Urothelium cell line (cell line): Measurements from ENCODE around the gene CDC37.

Source experiments
- DNase-seq: peaks from one replicate; pipeline ENCODE4 v3.0.0; 2011; ENCODE audit warnings: low spot score, mixed read lengths
- FAIRE-seq: peaks from 2 replicates; lab custom pipeline; 2011; peaks lifted over from hg19 to GRCh38; lab: Jason Lieb, UNC

The CDC37 gene

DNA sequence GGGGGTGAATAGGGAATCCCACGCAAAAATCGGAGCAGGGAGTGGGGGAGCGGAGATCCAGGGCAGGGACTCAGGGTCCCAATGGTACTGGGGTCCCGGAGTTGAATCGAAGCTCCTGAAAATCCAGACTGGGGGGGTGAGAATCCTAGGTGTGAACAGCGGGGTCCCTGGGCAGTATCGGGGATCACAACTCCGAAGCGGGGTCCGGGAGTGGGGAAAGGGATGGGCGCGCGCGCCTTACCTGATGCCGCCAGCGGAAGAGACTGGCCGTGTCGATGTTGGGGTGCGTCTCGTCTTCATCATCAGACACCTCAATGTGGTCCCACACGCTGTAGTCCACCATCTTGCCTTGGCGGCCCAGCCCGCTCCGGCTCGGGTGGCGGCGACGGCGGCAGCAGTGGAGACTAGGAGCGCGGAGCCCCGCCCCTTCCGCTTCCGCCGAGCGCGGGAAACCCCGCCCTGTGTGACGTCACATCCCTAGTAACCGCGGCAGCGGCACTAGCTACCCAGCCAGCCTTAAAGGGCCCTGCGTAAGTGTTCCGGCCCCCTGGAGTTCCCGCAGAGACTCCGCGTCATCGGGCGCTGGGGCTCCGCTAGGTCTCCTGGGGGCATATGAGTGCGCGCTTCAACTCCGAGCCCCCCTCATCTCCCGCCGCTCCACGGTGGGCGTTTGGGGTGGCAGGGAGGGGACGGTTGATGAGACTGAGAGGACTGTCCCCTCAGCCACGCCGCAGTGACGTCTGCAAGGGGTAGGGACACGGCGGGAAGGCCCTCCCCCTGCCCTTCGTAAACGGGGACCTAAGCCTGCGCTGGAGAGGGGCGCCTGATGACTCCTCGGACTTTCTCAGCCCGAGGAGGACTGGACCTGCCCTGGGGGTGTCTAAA is at the start of gene CDC37:
Gene CDC37, minus strand, starts transcription at position 406 of the 885 bp plus-strand sequence. Its CDS starts 63 bp downstream, at position 343.
- peak; percentile 96 for DNase-seq
- no peak for FAIRE-seq

DNA sequence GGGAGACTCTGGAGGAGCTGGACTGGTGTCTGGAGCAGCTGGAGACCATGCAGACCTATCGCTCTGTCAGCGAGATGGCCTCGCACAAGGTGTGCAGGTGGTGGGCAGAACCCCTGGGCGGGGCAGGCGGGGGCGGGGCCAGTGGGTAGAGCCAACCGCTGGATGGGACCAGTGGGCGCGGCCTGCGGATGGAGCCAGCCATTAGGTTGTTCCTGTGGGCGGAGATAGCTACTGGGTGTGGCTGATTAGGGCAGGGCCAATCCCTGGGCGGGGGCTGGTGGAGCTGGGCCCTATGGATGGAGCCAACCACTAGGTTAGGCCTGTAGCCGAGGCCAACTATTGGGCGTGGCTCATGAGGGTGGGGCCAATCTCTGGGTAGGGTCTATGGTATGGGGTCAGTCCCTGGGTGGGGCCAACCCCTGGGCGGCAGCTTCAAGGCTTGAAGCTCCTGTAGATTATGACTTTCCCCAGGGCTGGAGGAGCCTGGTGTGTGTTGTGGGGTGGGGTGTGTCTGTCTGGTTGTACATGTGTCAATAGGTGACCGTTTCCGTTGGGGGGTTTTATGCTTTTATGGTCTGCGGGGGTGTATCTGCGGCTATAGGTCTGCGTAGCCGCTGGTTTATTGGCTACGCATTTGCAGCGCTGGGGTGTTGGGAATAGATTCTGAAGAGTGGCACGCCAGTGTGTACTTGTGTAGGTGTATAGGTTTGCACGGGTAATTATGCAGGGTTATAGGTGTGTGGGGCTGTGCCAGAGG is 47.7 kb upstream of the CDC37 start:
- FAIRE-seq (no peak), DNase-seq (no peak)

DNA sequence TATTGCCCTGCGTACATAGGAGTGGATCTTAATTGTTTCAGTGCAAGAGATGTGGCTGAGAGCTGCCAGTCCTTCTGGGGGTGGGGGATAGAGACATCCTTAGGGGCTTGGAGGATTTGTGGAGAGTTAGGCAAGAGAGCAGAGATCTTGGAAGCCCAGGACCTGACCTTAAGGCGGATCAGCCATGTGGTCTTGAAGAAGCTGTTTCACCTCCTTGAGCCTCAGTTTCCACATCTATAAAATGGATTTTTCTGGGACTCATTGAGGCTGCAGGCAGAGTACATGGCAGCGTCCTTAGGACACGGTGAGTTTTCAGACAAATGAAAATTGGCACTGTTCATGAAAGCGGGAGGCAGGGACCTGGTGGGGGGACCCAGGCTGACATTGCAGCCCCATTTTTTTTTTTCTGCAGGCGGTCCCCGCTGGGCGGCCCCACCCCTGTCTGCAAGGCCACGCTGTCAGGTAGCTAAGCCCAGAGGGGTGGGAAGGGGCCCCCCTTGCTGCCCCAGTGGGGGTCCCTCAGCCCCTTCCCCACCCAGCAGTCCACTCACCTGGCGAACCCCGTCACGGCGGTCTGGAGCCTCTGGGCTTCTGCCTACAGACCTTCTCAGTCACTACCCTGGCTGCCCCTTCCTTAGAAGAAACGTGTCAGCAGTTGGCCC is 47.0 kb upstream of the CDC37 start:
- DNase-seq (no peak), FAIRE-seq (no peak)

DNA sequence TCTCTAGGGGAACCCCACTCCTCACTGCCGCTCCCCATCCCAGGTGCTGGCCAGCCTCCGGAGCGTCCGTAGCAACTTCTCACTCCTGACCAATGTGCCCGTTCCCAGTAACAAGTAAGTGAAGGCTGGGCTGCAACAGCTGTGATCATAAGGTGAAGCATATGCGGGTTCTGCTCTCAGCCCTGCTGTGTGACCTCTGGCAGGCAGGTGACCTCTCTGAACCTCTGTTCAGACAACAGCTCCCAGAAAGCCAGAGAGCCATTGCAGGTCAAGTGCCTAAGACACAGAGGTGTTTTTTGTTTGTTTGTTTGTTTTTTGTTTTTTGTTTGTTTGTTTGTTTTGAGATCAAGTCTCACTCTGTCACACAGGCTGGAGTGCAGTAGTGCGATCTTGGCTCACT is 45.7 kb upstream of the CDC37 start:
- FAIRE-seq (no peak), DNase-seq (no peak)

DNA sequence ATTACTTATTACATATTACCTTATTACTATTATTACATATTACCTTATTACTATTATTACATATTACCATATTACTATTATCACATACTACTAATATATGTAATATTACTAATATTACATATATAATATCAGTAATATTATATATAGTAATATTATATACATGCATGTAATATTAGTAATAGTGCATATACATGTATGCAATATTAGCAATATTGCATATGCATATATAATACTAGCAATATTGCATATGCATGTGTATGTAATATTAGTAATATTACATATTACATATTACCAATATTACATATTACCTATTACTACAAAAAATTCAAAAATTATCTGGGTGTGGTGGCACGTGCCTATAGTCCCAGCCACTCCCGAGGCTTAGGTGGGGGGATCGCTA is 39.4 kb upstream of the CDC37 start:
- no peak for DNase-seq
- no peak for FAIRE-seq

DNA sequence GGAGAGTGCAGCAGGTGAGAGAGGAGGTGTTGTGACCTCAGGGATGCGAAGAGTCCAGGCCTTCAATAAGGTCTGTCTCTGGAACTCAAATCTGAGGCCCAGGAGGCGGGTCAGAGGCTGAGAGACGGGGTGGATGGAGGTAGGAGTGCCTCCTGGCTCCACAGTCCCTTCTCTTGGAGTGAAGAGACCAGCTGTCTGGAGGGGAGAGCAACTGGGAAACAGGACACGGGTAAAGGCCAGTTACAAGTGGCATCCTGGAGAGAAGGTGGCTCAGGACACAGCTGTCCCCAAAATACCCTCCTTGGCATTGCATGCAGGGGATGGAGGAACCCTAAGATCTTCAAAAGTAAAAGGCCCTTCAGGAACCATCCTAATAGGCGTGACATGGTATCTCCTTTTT is 36.2 kb upstream of the CDC37 start:
- no peak for DNase-seq
- no peak for FAIRE-seq

DNA sequence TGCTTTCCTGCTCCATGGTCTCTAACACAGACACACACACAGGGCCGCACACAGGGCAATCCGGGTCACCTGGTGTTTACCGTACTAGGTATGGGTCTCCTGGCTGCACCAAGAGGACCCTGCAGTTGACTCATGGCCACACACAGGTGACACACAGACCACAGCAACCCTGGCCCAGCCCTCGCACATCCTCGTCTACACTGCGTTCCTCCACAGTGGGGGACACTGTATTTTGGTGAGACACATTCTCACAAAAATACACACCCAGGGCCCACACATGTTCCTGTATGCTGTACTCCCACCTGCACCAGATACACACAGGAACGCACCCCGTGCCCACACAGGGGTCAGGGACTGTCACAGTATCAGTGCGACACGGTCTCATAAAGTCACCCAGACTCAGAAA is 29.8 kb upstream of the CDC37 start:
- DNase-seq (no peak), FAIRE-seq (no peak)

DNA sequence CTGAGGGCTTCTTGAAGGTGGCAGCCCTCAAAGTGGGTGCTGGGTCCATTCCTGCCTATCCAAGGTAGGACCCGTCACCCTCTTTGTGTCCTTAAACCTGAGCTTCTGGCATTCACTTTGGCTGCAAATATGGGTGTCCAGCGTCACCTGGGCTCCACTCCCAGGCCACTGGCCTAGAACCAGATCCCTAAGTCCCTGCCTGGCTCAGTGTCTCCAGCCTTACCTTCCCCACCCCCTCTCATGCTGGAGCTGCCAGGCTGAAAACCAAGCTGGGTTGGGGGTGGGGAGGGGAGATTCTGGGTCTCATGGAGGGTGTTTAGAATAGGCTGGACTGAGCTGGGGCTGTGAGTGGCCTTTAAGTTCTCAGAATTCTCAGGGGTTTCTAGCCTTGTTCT is 29.4 kb upstream of the CDC37 start:
- DNase-seq: no peak
- FAIRE-seq: no peak

DNA sequence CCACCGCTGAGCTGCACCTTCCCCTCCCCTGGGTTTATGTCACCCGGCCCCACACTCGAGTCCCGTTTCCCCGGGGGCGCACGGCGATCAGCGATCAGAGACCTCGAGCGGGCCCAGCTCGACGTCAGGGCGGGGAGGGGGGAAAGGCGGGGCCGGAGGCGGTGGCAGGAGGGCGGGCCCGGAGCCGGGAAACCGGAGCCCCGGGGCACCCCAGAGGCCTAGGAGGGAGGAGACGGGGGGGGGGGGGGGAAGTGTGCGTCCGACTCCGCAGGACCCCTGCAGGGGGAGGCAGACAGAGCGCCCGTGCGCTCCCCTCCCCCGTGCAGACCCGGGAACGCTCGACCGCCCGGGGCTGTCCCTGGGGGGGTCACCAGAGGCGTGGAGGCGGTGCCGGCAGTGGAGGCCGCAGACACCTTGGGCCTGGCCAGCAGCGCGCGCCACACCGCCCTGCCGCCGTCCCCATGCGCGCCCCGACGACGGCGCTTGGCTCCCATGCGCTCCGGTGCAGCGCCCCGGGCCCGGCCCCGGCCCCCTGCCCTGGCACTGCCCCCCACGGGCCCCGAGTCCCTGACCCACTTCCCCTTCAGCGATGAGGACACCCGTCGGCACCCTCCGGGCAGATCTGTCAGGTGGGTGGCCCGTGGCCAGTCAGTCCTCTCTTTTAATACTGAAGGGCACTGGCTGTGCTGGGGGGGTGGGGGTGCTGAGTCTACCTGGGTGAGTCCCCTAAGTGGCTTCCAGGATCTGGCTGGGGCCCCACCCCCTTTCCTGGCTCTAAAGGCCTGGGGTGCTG is 28.8 kb upstream of the CDC37 start:
- FAIRE-seq: no peak
- DNase-seq: peak; percentile 41

DNA sequence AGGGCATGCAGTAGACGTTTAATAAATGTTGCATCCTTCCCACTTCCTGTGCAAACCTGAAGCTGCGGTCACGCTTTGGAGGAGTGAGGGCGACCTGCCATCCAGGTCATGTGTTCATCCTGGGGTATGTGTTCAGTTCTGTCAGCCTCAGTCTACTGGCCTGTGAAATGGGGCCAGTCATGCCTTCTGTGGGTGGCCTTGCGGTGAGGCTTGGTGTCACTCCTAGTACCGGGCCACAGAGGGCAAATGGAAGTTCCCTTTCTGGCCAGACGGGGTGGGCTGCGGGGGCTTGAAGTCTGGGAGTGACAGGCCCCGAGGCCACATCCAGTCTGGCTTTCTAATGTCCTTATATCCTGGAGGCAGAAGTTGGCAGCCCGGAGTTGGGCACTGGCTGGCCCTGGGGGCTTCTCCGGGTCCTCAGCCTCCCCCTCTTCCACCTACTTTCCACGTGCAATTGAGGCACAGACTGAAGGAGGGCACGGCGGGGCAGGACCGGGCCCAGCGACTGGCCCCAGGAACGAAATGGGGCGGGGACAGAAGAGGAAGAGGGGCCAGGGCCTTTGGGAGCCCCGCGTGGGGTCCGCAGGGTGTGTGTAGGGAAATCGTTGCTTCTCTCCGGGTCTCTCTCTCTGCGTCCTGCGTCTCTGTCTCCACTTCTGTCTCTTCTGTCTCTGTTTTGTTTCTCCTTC is 28.1 kb upstream of the CDC37 start:
- FAIRE-seq (peak; percentile 20), DNase-seq (no peak)

DNA sequence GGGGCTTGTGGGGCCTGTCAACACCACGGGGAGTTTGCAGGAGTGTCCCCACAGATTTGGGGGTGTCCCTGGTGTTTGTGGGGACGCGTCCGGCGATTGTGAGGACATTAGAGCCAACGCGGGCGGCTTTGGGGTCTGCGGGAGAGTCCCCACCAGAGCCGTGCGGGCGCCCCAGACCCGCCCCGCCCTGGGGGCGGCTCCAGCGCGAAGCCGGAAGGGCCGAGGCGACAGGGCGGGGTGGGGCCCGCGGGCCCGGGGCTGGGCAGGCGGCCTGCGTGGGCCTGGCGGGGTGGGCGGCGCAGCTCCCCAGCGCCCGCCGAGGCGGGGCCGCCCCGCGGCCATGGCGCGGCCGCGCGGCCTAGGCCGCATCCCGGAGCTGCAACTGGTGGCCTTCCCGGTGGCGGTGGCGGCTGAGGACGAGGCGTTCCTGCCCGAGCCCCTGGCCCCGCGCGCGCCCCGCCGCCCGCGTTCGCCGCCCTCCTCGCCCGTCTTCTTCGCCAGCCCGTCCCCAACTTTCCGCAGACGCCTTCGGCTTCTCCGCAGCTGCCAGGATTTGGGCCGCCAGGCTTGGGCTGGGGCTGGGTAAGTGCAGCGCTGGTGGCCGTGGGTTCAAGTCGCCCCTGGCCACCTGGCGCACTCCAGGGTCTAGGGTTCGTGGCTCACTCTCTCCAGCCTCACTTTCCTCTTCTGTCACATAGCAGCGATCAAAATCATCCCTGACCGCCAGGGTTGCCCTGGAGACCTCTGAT is 27.3 kb upstream of the CDC37 start:
- no peak for FAIRE-seq
- DNase-seq: peak; percentile 81

DNA sequence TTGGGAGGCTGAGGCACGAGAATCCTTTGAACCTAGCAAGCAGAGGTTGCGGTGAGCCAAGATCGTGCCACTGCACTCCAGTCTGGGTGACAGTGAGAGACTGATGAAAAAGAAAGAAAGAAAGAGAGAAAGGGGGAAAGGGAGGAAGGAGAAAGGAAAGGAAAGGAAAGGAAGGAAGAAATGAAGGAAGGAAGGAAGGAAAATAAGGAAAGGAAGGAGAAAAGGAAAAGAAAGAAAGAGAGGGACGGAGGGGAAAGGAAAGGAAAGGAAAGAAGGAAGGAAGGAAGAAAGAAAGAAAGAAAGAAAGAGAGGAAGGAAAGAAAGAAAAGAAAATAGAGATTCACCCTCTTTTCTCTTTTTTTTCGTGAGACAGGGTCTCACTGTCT is 25.6 kb upstream of the CDC37 start:
- FAIRE-seq (no peak), DNase-seq (no peak)

DNA sequence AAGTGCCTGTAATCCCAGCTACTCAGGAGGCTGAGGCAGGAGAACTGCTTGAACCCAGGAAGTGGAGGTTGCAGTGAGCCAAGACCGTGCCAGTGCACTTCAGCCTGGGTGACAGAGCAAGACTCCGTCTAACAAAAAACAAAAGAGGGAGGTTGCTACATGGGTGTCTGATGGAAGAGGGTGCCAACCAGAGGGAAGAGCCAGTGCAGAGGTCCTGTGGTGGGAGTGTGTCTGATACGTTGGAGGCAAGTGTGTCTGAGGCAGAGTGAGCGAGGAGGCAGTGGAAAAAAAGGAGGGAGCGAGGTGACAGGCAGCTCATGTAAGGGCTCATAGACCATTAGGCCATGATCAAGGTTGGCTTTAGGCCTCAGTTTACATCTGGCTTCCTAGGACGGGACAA is 23.8 kb upstream of the CDC37 start:
- FAIRE-seq (no peak), DNase-seq (no peak)

DNA sequence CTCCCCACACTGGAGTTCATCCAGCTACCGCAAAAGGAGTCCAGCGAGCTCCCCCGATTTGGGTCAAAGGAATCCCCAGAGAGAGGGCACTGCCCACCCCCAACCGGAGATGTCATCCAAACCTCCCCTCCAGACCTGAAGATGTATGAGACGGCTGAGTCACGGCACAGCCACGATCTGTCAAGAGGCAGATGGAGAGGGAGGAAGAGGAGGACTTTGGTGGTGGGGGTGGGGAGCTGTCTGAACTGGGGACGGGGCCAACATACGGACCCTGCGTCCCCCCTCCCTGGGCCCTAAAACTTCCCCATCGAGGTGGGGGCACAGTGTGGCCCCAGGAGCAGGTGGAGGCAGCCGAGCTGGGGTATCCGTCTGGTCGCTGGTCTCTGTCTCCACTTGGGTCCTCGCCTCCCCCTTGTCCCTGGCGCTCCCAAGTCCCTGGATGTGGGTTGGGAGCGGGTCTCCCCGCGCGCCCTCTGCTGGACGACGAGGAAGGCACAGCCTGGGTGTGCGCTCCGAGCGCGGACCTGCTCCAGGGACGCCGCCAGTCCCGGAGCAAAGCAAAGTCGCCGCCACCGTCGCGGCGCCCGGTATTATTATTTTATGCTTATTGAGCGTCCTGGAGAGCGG is 20.8 kb upstream of the CDC37 start:
- peak; percentile 88 for DNase-seq
- no peak for FAIRE-seq

DNA sequence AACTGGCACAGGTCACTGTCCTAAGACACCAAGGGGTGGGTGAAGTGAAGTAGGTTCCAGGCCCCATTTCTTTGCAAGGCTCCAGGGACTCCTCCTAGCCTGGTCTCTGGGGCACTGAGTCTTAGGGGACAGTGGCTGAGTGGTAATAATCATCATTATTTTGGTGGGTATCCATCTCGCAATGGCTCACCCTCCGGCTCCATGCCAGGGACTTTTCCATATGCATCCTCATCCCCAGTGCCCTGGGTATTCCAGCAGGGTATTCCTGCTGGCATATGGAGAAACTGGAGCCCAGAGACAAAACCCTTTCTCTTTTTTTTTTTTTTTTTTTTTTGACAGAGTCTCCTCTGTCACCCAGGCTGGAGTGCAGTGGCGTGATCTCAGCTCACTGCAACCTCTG is 19.5 kb upstream of the CDC37 start:
- no peak for DNase-seq
- FAIRE-seq: no peak

DNA sequence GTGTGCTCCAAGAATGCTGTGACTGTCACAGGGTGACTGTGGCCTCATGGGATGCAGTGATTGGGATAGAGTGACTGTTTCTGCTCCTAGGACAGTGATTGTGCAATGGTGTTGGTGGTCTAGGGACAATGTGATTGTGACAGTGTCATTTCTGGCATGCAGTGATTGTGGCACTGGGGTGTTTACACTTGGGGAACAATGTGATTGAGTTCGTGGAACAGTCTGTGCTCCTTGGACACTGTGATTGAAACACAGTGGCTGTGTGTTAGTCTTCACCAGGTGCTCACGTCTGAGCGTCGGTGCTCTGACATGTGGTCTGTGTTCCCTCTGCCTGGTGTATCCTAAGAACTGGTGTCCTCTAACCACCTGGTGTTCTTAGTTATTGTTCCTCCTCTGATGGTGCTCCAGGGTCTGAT is 18.7 kb upstream of the CDC37 start:
- no peak for DNase-seq
- FAIRE-seq: no peak

DNA sequence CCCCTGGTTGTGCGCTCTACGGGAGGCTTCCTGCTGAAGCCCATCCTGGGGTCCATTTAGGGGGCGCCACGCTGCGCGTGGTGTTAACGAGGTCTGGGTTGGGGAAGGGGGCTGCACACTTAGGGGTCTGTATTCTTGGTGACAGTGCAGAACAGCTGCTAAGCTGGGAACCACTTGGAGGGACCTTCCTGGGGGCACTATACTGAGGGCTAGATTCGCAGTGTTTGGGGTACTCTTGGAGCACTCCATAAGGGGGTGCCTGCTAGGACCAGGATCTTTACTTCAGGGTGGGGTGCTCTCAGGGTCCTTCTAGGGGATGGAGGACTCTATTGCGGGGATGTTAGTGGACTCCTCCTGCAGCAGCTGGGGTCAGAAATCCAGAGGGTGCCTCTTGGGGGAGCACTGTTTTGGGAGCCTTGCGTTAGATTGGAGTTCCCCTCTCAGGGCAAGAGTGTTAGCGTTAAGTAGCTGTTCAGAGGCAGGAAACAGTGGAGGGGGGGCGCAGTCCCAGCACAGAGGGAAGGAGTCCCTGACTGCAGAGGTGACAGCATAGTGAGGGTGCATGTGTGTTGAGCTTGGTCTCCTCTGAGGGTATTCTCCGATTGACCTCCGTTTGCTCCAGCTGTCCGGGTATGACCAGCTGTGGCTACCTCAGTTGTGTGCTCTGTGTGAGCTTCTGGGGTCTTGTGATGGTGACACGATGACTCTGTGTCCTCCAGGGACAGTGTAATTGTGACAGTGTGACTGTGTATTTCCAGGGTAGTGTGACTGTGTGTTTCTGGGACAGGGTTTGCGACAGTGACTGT is 18.1 kb upstream of the CDC37 start:
- no peak for DNase-seq
- no peak for FAIRE-seq
